Coronary artery (tissue), 2 donors: ENCODE measurements around the gene CREB5.

Experiments used
- DNase-seq: peaks from one replicate; pipeline ENCODE4 v3.0.0-alpha.2; 2017; ENCODE audit warnings: low spot score
- H3K27ac ChIP-seq, 2 donors: fragments of 200-600 bp; sonication (generic); one replicate each; pipeline ENCODE4 v1.5.1; 2016 to 2019
- H3K4me3 ChIP-seq: fragments of 200-600 bp; sonication (generic); 2 replicates; pipeline ENCODE4 v1.5.1; 2016; ENCODE audit warnings: mild to moderate bottlenecking, moderate library complexity
- TF ChIP-seq, protein P1 (sequence below): fragments of 200-600 bp; sonication (generic); IDR thresholded peaks from one replicate; pipeline ENCODE4 v1.5.1; 2019; ENCODE audit warnings: antibody characterized with exemption

The CREB5 gene

DNA sequence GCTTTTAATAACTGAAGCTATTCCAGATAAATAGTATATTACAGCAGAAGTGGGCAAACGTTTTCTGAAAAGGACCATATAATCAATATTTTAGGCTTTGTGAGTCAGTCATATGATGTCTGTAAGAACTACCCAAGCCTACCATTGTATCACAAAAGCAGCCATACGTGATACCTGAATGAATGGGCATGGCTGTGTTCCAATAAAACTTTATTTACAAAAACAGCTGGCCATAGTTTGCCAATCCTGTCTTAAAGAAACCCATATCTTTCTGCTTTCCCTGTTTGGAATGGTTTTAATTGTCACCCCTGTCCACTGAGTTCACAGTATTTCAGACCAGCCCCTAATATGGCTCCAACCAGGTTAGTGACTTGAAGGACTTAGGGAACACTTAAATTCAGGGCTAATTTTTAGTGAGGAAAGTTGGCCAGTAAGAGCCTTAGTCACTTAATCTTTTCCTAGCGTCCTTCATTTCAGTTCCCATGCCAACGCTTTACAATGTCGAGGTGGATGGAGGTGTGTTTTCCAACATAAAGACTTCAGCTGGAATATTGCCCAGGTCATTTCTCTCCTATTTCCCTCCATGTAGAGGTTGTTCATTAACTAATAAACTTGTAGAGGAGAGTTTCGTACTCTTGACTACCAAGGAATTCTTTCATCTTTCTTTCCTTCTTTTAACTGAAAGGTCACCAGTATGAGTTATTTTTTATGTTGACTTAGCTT lies 361.3 kb downstream of the CREB5 start:
- DNase-seq, result no peak
- no peak overlapping the region for H3K4me3 ChIP-seq
- TF ChIP-seq, protein P1, sequence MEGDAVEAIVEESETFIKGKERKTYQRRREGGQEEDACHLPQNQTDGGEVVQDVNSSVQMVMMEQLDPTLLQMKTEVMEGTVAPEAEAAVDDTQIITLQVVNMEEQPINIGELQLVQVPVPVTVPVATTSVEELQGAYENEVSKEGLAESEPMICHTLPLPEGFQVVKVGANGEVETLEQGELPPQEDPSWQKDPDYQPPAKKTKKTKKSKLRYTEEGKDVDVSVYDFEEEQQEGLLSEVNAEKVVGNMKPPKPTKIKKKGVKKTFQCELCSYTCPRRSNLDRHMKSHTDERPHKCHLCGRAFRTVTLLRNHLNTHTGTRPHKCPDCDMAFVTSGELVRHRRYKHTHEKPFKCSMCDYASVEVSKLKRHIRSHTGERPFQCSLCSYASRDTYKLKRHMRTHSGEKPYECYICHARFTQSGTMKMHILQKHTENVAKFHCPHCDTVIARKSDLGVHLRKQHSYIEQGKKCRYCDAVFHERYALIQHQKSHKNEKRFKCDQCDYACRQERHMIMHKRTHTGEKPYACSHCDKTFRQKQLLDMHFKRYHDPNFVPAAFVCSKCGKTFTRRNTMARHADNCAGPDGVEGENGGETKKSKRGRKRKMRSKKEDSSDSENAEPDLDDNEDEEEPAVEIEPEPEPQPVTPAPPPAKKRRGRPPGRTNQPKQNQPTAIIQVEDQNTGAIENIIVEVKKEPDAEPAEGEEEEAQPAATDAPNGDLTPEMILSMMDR, result no peak
- no peak overlapping the region for H3K27ac ChIP-seq

DNA sequence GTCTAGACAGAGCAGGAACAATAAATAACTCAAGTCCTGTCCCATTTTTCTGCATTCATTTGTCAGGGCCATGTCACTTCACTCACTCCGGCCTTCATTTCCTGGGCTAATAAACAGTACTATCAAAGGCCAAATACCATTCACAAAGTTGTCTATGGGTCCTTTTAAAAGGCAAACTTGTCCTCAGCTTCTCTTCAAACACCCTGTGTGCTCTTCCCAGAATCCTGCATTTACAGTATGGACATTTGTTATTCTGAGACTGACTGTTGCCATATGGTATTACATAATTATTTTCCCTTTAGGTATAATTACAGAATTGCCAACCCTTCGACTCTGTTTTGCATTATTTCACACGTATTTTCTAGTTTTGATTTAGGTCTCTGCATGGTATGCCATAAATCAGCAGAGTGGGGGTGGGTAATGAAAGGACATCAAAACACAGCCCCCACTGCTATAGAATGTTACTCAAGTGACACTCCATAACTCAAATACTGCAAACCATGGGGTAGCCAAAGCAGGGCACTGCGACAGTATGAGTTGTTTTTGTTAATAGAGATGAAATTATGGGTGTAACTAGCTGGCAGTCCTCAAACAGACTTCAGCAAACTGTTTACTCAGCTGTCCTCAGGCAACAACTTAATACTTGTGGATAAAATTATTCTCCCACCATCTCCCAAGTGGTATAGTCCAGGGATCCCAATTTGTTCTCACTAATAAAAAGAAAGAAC lies 362.1 kb downstream of the CREB5 start:
- TF ChIP-seq, protein P1, result no peak
- H3K27ac ChIP-seq, result no peak overlapping the region
- H3K4me3 ChIP-seq, result no peak overlapping the region
- DNase-seq, result no peak

DNA sequence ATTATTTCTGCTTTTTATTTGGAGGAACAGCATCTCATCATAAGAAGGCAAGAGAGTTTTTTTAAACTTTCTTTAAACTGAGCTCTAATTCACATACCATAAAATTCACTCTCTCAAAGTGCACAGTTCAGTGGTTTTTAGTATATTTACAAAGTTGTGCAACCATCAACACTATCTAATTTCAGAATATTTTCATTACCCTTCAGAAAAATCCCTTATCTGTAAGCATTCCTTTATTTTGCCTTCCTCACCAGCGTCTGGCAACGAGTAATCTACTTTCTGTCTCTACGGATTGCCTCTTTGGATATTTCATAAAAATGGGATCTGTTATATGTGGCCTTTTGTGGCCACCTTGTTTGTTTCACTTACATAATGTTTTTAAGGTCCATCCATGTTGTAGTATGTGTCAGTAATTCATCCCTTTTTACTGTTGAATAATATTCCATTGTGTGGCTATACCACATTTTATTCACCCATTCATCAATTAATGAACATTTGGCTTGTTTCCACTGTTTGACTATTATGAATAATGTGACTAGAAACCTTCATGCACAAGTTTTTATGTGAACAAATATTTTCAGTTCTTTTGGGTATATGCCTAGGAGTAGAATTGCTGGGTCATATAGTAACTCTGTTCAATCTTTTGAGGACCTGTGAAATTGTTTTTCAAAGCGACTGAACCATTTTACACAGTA lies 364.3 kb downstream of the CREB5 start:
- H3K4me3 ChIP-seq, result no peak overlapping the region
- TF ChIP-seq, protein P1, result no peak
- no peak for DNase-seq
- H3K27ac ChIP-seq, result no peak overlapping the region

DNA sequence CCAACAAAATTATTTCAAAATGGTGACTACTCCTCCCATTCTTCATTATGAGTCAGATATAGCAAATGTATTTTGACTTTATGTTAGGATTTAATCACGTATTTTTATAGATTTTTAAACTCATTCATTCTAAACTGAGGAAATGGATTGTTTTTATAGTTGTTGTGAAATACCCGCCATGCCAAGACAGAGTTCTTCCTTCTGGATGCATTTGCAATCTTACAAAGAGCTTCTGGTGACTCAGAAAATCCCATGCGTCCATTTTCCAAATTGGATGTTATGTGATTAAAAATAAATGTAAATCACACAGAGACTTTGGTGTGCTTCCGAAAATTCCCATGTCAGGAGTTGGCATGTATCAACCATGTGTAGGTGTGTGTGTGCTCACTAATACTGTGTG lies 366.5 kb downstream of the CREB5 start:
- no peak for DNase-seq
- no peak overlapping the region for H3K27ac ChIP-seq
- TF ChIP-seq, protein P1, result no peak
- no peak overlapping the region for H3K4me3 ChIP-seq

DNA sequence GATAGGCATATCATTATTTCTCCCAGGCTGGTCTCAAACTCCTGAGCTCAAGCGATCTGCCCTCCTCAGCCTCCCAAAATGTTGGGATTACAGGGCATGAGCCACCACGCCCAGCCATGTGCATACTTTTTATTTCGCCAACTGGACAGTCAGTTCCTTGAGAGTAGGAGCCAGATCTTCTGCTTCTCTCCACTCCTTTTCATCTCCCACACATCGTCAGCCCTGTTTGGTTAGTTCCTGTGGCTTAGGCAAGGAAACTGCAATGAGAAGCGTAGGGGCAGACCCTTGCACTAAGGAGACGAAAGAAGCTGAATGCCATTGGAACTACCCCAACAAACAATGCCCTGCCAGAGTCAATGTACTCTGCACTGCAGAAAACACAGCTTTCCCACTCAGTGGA lies 367.6 kb downstream of the CREB5 start:
- no peak for DNase-seq

DNA sequence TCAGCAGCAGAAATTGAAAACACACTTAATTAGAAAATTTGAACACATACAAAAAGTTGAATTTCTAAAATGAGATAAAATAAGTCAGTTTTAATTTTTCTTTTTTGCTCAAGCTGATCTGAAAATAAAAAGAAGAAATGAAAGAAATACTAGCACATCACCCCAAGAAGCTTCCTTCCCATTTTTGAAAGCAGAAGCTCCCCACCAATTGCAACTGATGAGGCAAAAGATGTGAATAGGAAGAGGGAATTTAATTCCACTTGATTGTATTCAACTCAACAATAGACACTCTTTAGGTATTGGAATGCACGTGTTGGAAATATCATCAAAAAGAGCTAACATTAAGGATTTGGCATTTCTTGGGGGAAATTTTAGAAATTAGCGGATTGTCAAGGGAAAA lies 370.0 kb downstream of the CREB5 start:
- no peak overlapping the region for H3K4me3 ChIP-seq
- TF ChIP-seq, protein P1, result no peak
- no peak overlapping the region for H3K27ac ChIP-seq
- DNase-seq, result no peak

More for the DNA sequence above, 367.6 kb downstream of the CREB5 start:
- TF ChIP-seq, protein P1, result no peak
- Histone ChIP-seq H3K27ac (no peak overlapping the region), H3K4me3 (no peak overlapping the region)
